Measurements from ENCODE around the gene ENTR1. TPM values are rescaled to one million over a fixed set of nuclear protein-coding genes. Genes with fewer than 3 reads are reported as not detected.

ENTR1 gene
- total and polyA plus RNA-seq, 2 of the 13 experiments (the other 11 are each of a cell fraction or from before 2014, with no cell fraction given): 70.1 to 76.4 TPM

DNA sequence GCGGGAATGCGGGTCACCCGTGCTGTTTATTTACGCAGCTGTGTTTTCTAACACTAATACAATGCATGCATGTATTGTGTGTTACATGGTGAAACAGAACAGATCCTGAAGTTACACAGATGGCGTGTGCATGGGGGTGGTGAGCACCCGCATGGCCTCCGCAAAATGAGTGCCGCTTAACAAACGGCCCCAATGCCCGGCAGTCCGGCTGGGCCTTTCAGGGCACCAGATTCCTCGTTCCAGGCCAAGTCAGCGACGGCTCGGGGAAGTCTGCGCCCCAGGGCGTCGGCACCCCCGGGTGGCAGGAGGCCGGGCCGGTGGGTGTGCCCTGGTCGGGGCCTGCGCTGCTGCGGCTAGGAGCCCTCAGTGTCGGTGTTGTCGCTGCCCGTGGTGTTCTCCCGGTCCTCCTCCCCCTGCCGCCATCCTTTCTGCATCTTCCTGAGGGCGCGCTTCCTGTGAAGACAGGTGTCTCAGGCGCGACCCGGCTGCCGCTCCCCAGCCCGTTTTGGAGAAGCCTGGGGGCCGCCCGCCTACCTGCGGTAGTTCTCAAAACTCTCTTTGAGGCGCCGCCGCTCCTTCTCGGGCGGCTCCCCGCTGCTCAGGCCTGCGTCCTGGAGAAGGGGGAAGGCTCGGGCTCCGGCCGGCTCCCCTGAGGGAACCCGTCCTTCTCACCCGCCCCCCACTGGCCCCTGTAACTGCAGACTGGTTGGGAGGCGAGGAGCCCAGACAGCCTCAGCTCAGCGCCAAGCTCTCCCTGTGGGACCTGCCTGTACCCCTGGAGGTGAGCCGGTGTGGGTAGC lies 46.3 kb downstream of the ENTR1 start (continued):
- TF ChIP-seq, protein P1, sequence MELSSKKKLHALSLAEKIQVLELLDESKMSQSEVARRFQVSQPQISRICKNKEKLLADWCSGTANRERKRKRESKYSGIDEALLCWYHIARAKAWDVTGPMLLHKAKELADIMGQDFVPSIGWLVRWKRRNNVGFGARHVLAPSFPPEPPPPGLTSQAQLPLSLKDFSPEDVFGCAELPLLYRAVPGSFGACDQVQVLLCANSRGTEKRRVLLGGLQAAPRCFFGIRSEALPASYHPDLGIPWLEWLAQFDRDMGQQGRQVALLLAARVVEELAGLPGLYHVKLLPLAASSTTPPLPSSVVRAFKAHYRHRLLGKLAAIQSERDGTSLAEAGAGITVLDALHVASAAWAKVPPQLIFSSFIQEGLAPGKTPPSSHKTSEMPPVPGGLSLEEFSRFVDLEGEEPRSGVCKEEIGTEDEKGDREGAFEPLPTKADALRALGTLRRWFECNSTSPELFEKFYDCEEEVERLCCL (CRISPR knock-in tag; IDR thresholded peaks at IDR 0.05; ENCODE audit: borderline replicate concordance): no peak
- 0 out of 2 replicates have a peak, but pooled peaks have one; percentile 14 for TF ChIP-seq ZNF562 (CRISPR knock-in tag; IDR thresholded peaks at IDR 0.05; ENCODE audit: borderline replicate concordance)
- TF ChIP-seq KAT8 (CRISPR knock-in tag; IDR thresholded peaks at IDR 0.05): no peak; the same call in 1 of the 2 replicates
- TF ChIP-seq, protein P2, sequence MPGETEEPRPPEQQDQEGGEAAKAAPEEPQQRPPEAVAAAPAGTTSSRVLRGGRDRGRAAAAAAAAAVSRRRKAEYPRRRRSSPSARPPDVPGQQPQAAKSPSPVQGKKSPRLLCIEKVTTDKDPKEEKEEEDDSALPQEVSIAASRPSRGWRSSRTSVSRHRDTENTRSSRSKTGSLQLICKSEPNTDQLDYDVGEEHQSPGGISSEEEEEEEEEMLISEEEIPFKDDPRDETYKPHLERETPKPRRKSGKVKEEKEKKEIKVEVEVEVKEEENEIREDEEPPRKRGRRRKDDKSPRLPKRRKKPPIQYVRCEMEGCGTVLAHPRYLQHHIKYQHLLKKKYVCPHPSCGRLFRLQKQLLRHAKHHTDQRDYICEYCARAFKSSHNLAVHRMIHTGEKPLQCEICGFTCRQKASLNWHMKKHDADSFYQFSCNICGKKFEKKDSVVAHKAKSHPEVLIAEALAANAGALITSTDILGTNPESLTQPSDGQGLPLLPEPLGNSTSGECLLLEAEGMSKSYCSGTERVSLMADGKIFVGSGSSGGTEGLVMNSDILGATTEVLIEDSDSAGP (CRISPR knock-in tag; IDR thresholded peaks at IDR 0.05; ENCODE audit: borderline replicate concordance): peak; percentile 48; the same call in 1 of the 2 replicates
- 0 out of 2 replicates have a peak, but pooled peaks have one; percentile 0 for TF ChIP-seq ZNF331 (CRISPR knock-in tag; IDR thresholded peaks at IDR 0.05)

DNA sequence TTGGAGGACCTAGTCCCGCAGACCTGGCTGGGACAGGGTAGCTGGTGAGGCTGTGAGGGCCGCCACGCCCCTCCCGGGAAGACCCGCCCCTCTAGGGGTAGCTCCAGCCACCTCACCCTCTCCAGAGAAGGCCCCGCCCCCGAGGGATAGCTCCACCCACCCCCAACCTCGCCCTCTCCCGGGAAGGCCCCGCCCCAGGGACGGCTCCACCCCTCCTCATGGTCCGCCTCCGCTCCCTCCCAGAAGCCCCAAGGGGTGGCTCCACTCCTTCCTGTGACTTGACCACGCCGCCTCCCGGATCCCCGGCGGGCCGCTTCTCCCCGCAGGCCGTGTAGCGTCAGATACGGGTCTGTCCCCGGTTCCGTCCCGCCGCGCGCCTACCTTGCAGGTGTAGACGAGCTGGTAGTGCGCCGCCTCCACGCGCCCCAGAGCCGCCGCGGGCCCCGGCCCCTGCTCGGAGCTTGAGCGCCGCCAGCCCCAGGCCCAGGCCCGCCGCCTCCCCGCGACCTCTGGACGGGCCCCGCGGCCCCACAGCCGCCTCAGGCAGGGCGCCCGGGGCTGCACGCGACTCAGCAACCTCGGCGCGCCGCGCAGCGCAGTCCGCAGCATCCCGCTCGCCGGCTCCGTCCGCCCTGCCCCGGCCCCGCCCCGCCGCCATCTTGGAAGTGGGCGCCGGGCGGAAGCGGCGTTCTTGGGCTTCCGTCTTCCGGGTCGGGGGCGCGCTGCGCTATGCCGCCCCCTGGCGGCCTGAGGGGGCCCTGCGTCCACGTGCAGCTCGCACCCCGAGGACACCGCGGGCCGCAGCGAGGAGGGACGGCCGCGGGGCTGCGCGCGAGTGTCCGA lies 47.1 kb downstream of the ENTR1 start, which contains the start of gene DNLZ:
TSS of gene DNLZ (minus strand) at position 639 of the 843 bp plus-strand sequence. CDS start at position 609, 30 bp downstream.
- Histone ChIP-seq H3K4me2 (ENCODE audit: low read depth, low read length) (peak within 1 kb of the TSS; percentile 67), H3K27me3 (ENCODE audit: control insufficient read depth in 1 of 2, insufficient read depth in 2 of 2, low read length in 2 of 2) (no peaks in the 10 kb centered on the region), H3K27ac (ENCODE audit: extremely low read length, insufficient read depth, low read length) (peak within 1 kb of the TSS; percentile 72), H3K9me3 (ENCODE audit: low read length) (no peaks in the 10 kb centered on the region), H3K9ac (ENCODE audit: insufficient read depth, low read depth, low read length) (peak within 1 kb of the TSS; percentile 81), H3K79me2 (ENCODE audit: insufficient read depth, low read length) (no peaks in the 10 kb centered on the region), H4K20me1 (ENCODE audit: insufficient read depth, low read length) (no peaks in the 10 kb centered on the region), H3K4me3 (replicated peaks in 1 of 3; ENCODE audit: insufficient read depth in 1 of 3, low read depth in 2 of 3, low read length in 3 of 3) (peak within 1 kb of the TSS; percentile 86 to 91 (median 89)), H3K36me3 (replicated peaks in 1 of 2; ENCODE audit: control insufficient read depth in 1 of 2, insufficient read depth in 2 of 2, low read length in 2 of 2) (no peaks in the 10 kb centered on the region), H2AFZ (ENCODE audit: low read length) (no peak within 1 kb of the TSS), H3K4me1 (ENCODE audit: insufficient read depth, low read length) (peaks cover 25% of the 10 kb centered on the region)
- 0% methylated on average over 3 of the region's 97 CpGs for WGBS (ENCODE audit: low lambda C conversion rate)
- intact Hi-C loops (cut with micrococcal nuclease; ENCODE audit: unreplicated experiment) (loop anchor here (2.0 kb wide), 1 partner anchor 19 kb away; no protein-coding TSS in a partner anchor), in situ Hi-C loops (cut with HindIII; ENCODE audit: extremely low pct_ligation_motif_present, low pct_unique_long_range_greater_than_20kb) (no loop called here)
- TSS peak; percentile 66 for BruUV-seq (replicated peaks)
- no peak for FAIRE-seq
- ATAC-seq: peak; percentile 80
- ChIA-PET POLR2A (interaction anchor here (0.6 to 2.8 kb wide), 19 partner anchors 9 to 1096 kb away, joined by 3 to 73 read pairs (median 4); partner anchors contain the start of genes CARD9, ENTR1, NSMF and PMPCA), CTCF (ENCODE audit: low intra/inter-chr PET ratio, low total read pairs) (interaction anchor here (0.8 to 2.1 kb wide), 4 partner anchors 10 to 51 kb away, joined by 4 to 13 read pairs (median 7); partner anchors contain the start of gene CARD9)
- peak; percentile 86 for DNase-seq (ENCODE audit: low spot score)
- TF ChIP-seq, protein P3, sequence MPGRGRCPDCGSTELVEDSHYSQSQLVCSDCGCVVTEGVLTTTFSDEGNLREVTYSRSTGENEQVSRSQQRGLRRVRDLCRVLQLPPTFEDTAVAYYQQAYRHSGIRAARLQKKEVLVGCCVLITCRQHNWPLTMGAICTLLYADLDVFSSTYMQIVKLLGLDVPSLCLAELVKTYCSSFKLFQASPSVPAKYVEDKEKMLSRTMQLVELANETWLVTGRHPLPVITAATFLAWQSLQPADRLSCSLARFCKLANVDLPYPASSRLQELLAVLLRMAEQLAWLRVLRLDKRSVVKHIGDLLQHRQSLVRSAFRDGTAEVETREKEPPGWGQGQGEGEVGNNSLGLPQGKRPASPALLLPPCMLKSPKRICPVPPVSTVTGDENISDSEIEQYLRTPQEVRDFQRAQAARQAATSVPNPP (CRISPR knock-in tag; IDR thresholded peaks at IDR 0.05): peak; percentile 77
- TF ChIP-seq NBN (conservative IDR thresholded peaks at IDR 0.05) (no peak), HOXA5 (CRISPR knock-in tag; IDR thresholded peaks at IDR 0.05) (peak; percentile 93), SYNCRIP (IDR thresholded peaks at IDR 0.05; ENCODE audit: insufficient read depth, low read depth, low read length) (no peak), TMF1 (CRISPR knock-in tag; IDR thresholded peaks at IDR 0.05; ENCODE audit: low read depth) (0 out of 2 replicates have a peak, but pooled peaks have one; percentile 80), BRD4 (CRISPR knock-in tag; IDR thresholded peaks at IDR 0.05) (peak; percentile 75; the same call in 1 of the 2 replicates)
- TF ChIP-seq, protein P4, sequence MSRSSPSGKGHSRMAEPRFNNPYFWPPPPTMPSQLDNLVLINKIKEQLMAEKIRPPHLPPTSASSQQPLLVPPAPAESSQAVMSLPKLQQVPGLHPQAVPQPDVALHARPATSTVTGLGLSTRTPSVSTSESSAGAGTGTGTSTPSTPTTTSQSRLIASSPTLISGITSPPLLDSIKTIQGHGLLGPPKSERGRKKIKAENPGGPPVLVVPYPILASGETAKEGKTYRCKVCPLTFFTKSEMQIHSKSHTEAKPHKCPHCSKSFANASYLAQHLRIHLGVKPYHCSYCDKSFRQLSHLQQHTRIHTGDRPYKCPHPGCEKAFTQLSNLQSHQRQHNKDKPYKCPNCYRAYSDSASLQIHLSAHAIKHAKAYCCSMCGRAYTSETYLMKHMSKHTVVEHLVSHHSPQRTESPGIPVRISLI (CRISPR knock-in tag; IDR thresholded peaks at IDR 0.05; ENCODE audit: borderline replicate concordance): peak; percentile 60; the same call in 1 of the 2 replicates

Measured in HepG2 (cell line).